SK-N-SH treated with all-trans-retinoic acid at 6 μM for 48 hours (cell line): ENCODE measurements around the gene ANKRD11.

Source experiments
- ATAC-seq: fragments of 200-7000 bp; cut with Tn5 transposase; 3 replicates; pipeline ENCODE4 v1.9.1; 2020; ENCODE audit warnings: mild to moderate bottlenecking, moderate library complexity
- ARNTL ChIP-seq: fragments of 450-650 bp; formaldehyde crosslinking; IDR thresholded peaks from 2 replicates; pipeline ENCODE4 v1.5.0; 2020; ENCODE audit warnings: low read depth, mild to moderate bottlenecking, moderate library complexity, borderline replicate concordance
- CREB5 ChIP-seq: fragments of 250-450 bp; sonication (Bioruptor Pico); IDR thresholded peaks from 2 replicates; pipeline ENCODE4 v1.5.1; 2020; ENCODE audit warnings: low read depth, mild to moderate bottlenecking, moderate library complexity
- CSDC2 ChIP-seq: fragments of 250-450 bp; sonication (Bioruptor Pico); IDR thresholded peaks from 2 replicates; pipeline ENCODE4 v1.5.0; 2020; ENCODE audit warnings: mild to moderate bottlenecking, moderate library complexity
- CSRNP3 ChIP-seq: fragments of 250-450 bp; sonication (Bioruptor Pico); IDR thresholded peaks from 2 replicates; pipeline ENCODE4 v1.5.1; 2021; ENCODE audit warnings: mild to moderate bottlenecking, moderate library complexity
- ESRRG ChIP-seq: fragments of 250-450 bp; sonication (Bioruptor Pico); IDR thresholded peaks from 2 replicates; pipeline ENCODE4 v1.6.1; 2021; ENCODE audit warnings: mild to moderate bottlenecking
- GLIS3 ChIP-seq: fragments of 250-450 bp; sonication (Bioruptor Pico); IDR thresholded peaks from 2 replicates; pipeline ENCODE4 v1.5.0; 2020; ENCODE audit warnings: mild to moderate bottlenecking, moderate library complexity
- ISL1 ChIP-seq: fragments of 250-450 bp; sonication (Bioruptor Pico); IDR thresholded peaks from 2 replicates; pipeline ENCODE4 v2.1.2; 2022; ENCODE audit warnings: mild to moderate bottlenecking, moderate library complexity
- PATZ1 ChIP-seq: fragments of 250-450 bp; sonication (Bioruptor Pico); IDR thresholded peaks from 2 replicates; pipeline ENCODE4 v1.8.0; 2020; ENCODE audit warnings: mild to moderate bottlenecking, moderate library complexity, borderline replicate concordance
- POU6F1 ChIP-seq: fragments of 250-450 bp; sonication (Bioruptor Pico); IDR thresholded peaks from 2 replicates; pipeline ENCODE4 v1.8.0; 2021; ENCODE audit warnings: low read depth, mild to moderate bottlenecking, moderate library complexity, borderline replicate concordance
- PPARA ChIP-seq: fragments of 250-450 bp; sonication (Bioruptor Pico); IDR thresholded peaks from 2 replicates; pipeline ENCODE4 v1.5.0; 2020; ENCODE audit warnings: mild to moderate bottlenecking, borderline replicate concordance
- RARB ChIP-seq: fragments of 250-450 bp; sonication (Bioruptor Pico); IDR thresholded peaks from 2 replicates; pipeline ENCODE4 v1.8.0; 2021; ENCODE audit warnings: mild to moderate bottlenecking, moderate library complexity
- SNAI2 ChIP-seq: fragments of 250-450 bp; sonication (Bioruptor Pico); IDR thresholded peaks from 2 replicates; pipeline ENCODE4 v1.5.0; 2020; ENCODE audit warnings: mild to moderate bottlenecking, moderate library complexity
- TCF4 ChIP-seq: fragments of 250-450 bp; sonication (Bioruptor Pico); IDR thresholded peaks from 2 replicates; pipeline ENCODE4 v1.8.0; 2021; ENCODE audit warnings: mild to moderate bottlenecking, moderate library complexity, borderline replicate concordance
- TOX ChIP-seq: fragments of 250-450 bp; sonication (Bioruptor Pico); IDR thresholded peaks from 2 replicates; pipeline ENCODE4 v1.8.0; 2021; ENCODE audit warnings: mild to moderate bottlenecking, moderate library complexity, borderline replicate concordance
- TSHZ2 ChIP-seq: fragments of 250-450 bp; sonication (Bioruptor Pico); IDR thresholded peaks from 2 replicates; pipeline ENCODE4 v1.5.0; 2020; ENCODE audit warnings: mild to moderate bottlenecking, moderate library complexity
- ZC3H10 ChIP-seq: fragments of 250-450 bp; sonication (Bioruptor Pico); IDR thresholded peaks from 2 replicates; pipeline ENCODE4 v1.5.1; 2021; ENCODE audit warnings: mild to moderate bottlenecking, moderate library complexity
- ZFP3 ChIP-seq: fragments of 250-450 bp; sonication (Bioruptor Pico); IDR thresholded peaks from 2 replicates; pipeline ENCODE4 v1.5.0; 2020; ENCODE audit warnings: mild to moderate bottlenecking, moderate library complexity
- ZFP30 ChIP-seq: fragments of 450-650 bp; formaldehyde crosslinking; IDR thresholded peaks from 2 replicates; pipeline ENCODE4 v1.5.0; 2022; ENCODE audit warnings: mild to moderate bottlenecking, moderate library complexity
- ZNF565 ChIP-seq: fragments of 450-650 bp; formaldehyde crosslinking; conservative IDR thresholded peaks from 2 replicates; pipeline ENCODE4 v1.5.0; 2020; ENCODE audit warnings: low read depth, mild to moderate bottlenecking, moderate library complexity
- ZNF70 ChIP-seq: fragments of 450-650 bp; formaldehyde crosslinking; IDR thresholded peaks from 2 replicates; pipeline ENCODE4 v1.5.0; 2020; ENCODE audit warnings: mild to moderate bottlenecking, moderate library complexity
- ZNF8 ChIP-seq: fragments of 450-650 bp; formaldehyde crosslinking; IDR thresholded peaks from 2 replicates; pipeline ENCODE4 v1.5.0; 2020; ENCODE audit warnings: mild to moderate bottlenecking, moderate library complexity

ANKRD11 gene

GRCh38 chr16:89232107-89232506, 258.3 kb downstream of the ANKRD11 start:
- TF ChIP-seq TSHZ2 (CRISPR knock-in tag) (no peak), ZC3H10 (CRISPR knock-in tag) (no peak), ZFP30 (no peak), ZNF565 (no peak), ZNF8 (CRISPR knock-in tag) (no peak), POU6F1 (CRISPR knock-in tag) (no peak), CSDC2 (CRISPR knock-in tag) (no peak)
- ATAC-seq, result no peak

GRCh38 chr16:89230255-89230654, 260.1 kb downstream of the ANKRD11 start:
- no peak for ATAC-seq
- TF ChIP-seq RARB (CRISPR knock-in tag), result no peak
- TF ChIP-seq ARNTL (CRISPR knock-in tag), result no peak
- TF ChIP-seq CSDC2 (CRISPR knock-in tag), result no peak
- no peak for TF ChIP-seq TSHZ2 (CRISPR knock-in tag)
- TF ChIP-seq ESRRG (CRISPR knock-in tag), result no peak
- TF ChIP-seq ZNF8 (CRISPR knock-in tag), result no peak
- TF ChIP-seq ZNF70 (CRISPR knock-in tag), result no peak
- no peak for TF ChIP-seq PPARA (CRISPR knock-in tag)
- TF ChIP-seq ZFP30, result no peak
- TF ChIP-seq CSRNP3 (CRISPR knock-in tag), result no peak
- no peak for TF ChIP-seq ZFP3 (CRISPR knock-in tag)
- no peak for TF ChIP-seq ISL1 (CRISPR knock-in tag)
- TF ChIP-seq GLIS3 (CRISPR knock-in tag), result no peak
- no peak for TF ChIP-seq ZC3H10 (CRISPR knock-in tag)
- no peak for TF ChIP-seq PATZ1
- TF ChIP-seq SNAI2 (CRISPR knock-in tag), result no peak
- TF ChIP-seq CREB5 (CRISPR knock-in tag), result no peak
- no peak for TF ChIP-seq TOX (CRISPR knock-in tag)
- no peak for TF ChIP-seq TCF4 (CRISPR knock-in tag)
- TF ChIP-seq POU6F1 (CRISPR knock-in tag), result no peak
- TF ChIP-seq, all 23 proteins: peak for 0
